Testis (tissue), 2 donors: ENCODE data around the gene CD3D.

Experiments used
- CTCF ChIP-seq, 3 experiments: fragments of 450-650 bp in 2 of 3; fragments of 200-600 bp in 1 of 3; sonication (generic) in 1 of 3; IDR thresholded peaks; one replicate each; pipeline ENCODE4 v1.5.1; 2016 to 2019; ENCODE audit warnings: antibody characterized with exemption in 3 of 3, mild to moderate bottlenecking in 2 of 3, moderate library complexity in 1 of 3
- POLR2A ChIP-seq: fragments of 450-650 bp; IDR thresholded peaks from one replicate; pipeline ENCODE4 v1.6.1; 2017; ENCODE audit warnings: antibody characterized with exemption, mild to moderate bottlenecking, moderate library complexity

- TF ChIP-seq CTCF (IDR thresholded peaks at IDR 0.05) (no peak), POLR2A (no peak)
Measured at GRCh38 chr11:118379497-118379896, 37.0 kb upstream of the CD3D start.
